Measurements from ENCODE around the gene CRTC1. TPM values are rescaled to one million over a fixed set of nuclear protein-coding genes. Genes with fewer than 3 reads are reported as not detected.

Gene CRTC1
- total RNA-seq, 2 donors from 2014 or later: 4.9 to 6.5 TPM

DNA sequence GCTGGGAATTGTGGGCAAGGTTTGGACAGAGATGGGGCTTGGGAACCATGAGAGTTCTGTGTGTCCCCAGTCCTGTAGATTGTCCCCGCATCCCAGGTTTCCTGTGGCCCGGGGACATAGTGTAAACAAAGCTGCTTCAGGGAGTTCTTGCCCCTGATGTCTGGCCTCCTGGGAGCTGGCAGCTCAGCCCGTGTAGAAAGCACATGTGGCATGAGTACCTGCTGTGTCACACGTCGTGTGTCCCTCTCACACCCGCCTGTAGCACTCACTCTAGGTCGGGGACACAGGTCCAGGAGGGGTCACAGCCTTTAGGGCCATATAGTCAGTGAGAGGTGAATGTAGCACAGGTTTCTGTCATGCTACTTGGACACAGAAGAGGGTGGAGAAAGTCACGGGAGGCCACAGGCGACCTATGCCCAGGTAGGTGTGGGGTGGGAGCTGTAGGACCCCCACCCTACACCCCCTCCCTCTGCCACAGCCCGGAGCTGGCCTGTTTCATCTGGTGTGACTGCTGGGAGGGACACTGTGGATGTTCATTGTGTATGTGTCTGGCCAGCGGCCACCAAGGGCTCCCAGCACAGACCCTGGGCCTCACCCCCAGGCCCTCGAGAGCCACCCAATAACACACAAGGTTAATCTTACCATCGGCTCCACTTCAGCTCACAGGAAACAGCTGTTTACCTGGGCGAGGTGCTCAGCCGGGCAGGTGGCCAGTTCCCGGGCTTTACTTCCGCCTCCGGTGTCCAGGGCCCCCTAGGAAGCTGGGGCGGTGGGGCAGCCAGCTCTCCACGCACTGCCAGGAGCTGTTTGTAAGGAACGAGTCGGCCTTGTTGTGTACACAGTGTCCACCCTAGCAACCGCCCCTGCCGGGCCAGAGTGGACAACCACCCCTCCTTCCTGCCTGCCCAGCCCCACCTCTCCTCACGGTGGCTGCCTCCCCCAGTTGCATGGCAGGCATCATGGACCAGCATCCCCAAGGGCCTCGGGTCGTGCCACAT is 57.9 kb downstream of the CRTC1 start:
- ATAC-seq (peak; percentile 83), DNase-seq (peak; percentile 81 to 94 (median 90))
- 31 to 39% methylated on average over 13 to 27 of the region's 27 CpGs for WGBS, 2 donors
- TF ChIP-seq, protein P1, sequence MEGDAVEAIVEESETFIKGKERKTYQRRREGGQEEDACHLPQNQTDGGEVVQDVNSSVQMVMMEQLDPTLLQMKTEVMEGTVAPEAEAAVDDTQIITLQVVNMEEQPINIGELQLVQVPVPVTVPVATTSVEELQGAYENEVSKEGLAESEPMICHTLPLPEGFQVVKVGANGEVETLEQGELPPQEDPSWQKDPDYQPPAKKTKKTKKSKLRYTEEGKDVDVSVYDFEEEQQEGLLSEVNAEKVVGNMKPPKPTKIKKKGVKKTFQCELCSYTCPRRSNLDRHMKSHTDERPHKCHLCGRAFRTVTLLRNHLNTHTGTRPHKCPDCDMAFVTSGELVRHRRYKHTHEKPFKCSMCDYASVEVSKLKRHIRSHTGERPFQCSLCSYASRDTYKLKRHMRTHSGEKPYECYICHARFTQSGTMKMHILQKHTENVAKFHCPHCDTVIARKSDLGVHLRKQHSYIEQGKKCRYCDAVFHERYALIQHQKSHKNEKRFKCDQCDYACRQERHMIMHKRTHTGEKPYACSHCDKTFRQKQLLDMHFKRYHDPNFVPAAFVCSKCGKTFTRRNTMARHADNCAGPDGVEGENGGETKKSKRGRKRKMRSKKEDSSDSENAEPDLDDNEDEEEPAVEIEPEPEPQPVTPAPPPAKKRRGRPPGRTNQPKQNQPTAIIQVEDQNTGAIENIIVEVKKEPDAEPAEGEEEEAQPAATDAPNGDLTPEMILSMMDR (IDR thresholded peaks at IDR 0.05): peak in 1 of 7 experiments; percentile 4
- no peak for TF ChIP-seq POLR2A (IDR thresholded peaks at IDR 0.05)
- Histone ChIP-seq H3K27ac (peak overlapping the region; percentile 56 to 86 (median 78)), H3K27me3 (no peaks in the 10 kb centered on the region), H3K36me3 (replicated peaks in 1 of 2; ENCODE audit: insufficient read depth in 1 of 2, low read depth in 2 of 2) (no peaks in the 10 kb centered on the region), H3K4me3 (no peak overlapping the region), H3K4me1 (peaks cover 56% of the 10 kb centered on the region), H3K9me3 (no peaks in the 10 kb centered on the region)
- intact Hi-C loops (cut with DNase I): no loop called here

DNA sequence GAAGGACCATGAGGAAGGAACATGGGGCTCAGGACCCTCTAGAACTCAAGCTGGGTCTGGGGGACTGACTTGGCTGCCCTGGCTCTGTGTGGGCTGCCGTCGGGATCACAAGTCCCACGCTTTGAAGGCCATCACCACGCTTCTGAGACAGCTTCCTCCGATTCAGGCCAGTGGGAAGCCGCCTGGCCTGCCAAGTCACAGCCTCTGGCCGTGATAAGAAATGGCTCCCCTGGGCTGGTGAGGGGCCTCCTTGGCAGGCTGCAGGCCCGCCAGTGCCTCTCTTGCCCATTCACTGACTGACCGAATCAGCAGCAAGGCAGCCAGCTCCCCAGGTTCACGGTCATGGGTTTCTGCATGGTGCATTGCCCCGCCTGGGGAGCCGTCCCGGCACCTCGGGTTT is 58.8 kb downstream of the CRTC1 start:
- WGBS, 2 donors: 89 to 100% methylated on average over 3 to 12 of the region's 14 CpGs
- Histone ChIP-seq H3K9me3 (no peaks in the 10 kb centered on the region), H3K27ac (peak overlapping the region; percentile 56 to 86 (median 78)), H3K36me3 (replicated peaks in 1 of 2; ENCODE audit: insufficient read depth in 1 of 2, low read depth in 2 of 2) (no peaks in the 10 kb centered on the region), H3K27me3 (no peaks in the 10 kb centered on the region), H3K4me1 (peaks cover 47% of the 10 kb centered on the region), H3K4me3 (no peak overlapping the region)
- ATAC-seq: no peak
- intact Hi-C loops (cut with DNase I): no loop called here
- DNase-seq: no peak
- TF ChIP-seq, protein P1 (IDR thresholded peaks at IDR 0.05): no peak
- no peak for TF ChIP-seq POLR2A (IDR thresholded peaks at IDR 0.05)

DNA sequence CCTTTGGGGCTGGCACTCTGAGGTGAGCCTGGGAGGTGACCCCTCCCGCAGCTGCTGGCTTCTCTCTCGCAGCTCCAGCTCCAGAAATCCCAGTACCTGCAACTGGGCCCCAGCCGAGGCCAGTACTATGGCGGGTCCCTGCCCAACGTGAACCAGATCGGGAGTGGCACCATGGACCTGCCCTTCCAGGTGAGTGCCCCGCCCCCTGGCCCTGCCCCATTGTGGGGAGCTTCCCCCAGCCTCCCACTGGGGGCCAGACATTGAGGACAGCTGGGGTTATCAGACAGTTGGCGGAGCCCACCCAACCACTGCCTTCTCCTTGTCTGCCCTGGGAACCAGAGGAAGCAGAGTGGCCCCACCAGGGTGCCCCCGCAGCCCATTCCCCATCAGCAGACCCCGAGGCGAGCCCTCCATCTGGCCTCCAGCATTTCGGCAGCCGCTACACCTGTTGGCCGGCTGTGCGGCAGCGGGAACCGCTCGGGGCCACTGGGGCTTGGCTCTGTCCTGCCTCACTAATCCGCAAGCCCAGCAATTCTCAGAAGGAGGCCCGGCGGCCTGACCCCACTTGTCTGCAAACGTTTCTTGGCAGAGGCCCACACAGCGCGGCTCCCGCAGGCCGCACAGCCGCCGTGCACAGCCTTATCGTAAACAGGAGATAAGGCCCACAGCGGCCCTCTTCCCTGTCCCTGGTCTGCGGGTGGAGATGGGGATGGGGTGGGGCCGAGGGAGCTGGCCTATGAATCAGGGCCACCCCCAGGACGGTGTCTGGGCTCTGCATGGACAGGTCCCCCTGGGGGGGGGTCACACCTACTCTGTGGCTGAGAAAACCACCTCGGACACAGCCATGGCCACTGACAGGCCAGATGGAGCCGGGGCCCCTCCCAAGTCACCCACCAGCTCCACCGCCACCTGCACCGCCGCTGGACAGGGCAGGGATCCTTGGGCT is 59.6 kb downstream of the CRTC1 start:
- ATAC-seq (peak; percentile 47), DNase-seq (peak; percentile 42 to 72 (median 66))
- intact Hi-C loops (cut with DNase I): no loop called here
- Histone ChIP-seq H3K9me3 (no peaks in the 10 kb centered on the region), H3K36me3 (replicated peaks in 1 of 2; ENCODE audit: insufficient read depth in 1 of 2, low read depth in 2 of 2) (no peaks in the 10 kb centered on the region), H3K27ac (peak overlapping the region; percentile 25 to 86 (median 78)), H3K4me1 (peaks cover 40% of the 10 kb centered on the region), H3K4me3 (no peak overlapping the region), H3K27me3 (no peaks in the 10 kb centered on the region)
- TF ChIP-seq, protein P1 (IDR thresholded peaks at IDR 0.05): no peak
- no peak for TF ChIP-seq POLR2A (IDR thresholded peaks at IDR 0.05)
- WGBS, 2 donors: 47 to 89% methylated on average over 5 to 36 of the region's 38 CpGs

DNA sequence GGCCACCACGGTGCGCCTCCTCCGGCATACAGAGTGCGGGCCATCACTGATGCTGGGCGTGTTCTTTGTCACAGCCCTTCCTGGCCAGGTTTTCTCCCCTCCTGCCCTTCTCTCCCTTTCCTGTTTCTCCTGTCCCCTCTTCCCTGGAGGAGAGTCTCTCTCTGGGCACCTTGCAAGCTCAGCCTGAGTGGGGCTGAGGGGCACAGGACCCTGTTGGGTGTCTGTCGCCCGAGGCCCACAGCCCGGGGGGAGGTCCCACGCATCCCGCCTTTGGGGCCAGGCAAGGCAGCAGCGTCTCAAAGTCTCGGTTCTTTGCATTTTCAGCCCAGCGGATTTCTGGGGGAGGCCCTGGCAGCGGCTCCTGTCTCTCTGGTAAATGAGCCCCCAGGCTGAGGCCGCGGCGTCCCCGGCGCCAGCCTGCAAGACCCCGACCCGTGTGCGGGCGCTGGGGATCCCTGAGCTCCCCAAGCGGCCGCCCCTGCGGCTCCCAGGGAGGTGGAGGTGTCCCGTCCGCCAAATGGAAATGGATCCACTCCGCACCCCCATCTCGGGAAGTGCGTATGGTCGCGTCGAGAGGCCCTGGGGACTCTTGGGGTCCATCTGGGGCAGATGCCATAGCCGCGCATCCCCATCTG is 60.4 kb downstream of the CRTC1 start:
- Histone ChIP-seq H3K4me3 (no peak overlapping the region), H3K27me3 (no peaks in the 10 kb centered on the region), H3K9me3 (no peaks in the 10 kb centered on the region), H3K4me1 (peaks cover 40% of the 10 kb centered on the region), H3K27ac (peak overlapping the region in 3 of 4 donors; percentile 75 to 86 (median 80)), H3K36me3 (replicated peaks in 1 of 2; ENCODE audit: insufficient read depth in 1 of 2, low read depth in 2 of 2) (no peaks in the 10 kb centered on the region)
- DNase-seq (no peak), ATAC-seq (no peak)
- 85 to 93% methylated on average over 8 to 17 of the region's 36 CpGs for WGBS, 2 donors
- no peak for TF ChIP-seq POLR2A (IDR thresholded peaks at IDR 0.05)
- TF ChIP-seq, protein P1 (IDR thresholded peaks at IDR 0.05): no peak
- intact Hi-C loops (cut with DNase I): no loop called here

Data from body of pancreas (tissue), 4 donors.